Stimulated activated CD4-positive, alpha-beta T cell treated with anti-CD3 and anti-CD28 coated beads, Interleukin-1b, Interleukin-23, amount 100 ng/mL, for 1 hour (primary cell): ENCODE measurements around the gene LARP4B.
"Not testable (repeated sequence)": the region's sequence is repeated elsewhere in the genome, so short reads cannot be mapped to it uniquely, and the experiment has no call there.

Source experiments
- DNase-seq, 2 donors: peaks; one replicate each; pipeline ENCODE4 v3.0.0-alpha.2; 2020; ENCODE audit warnings: low read depth in 2 of 2

Gene LARP4B

GRCh38 chr10:958106-958505 is 26.6 kb upstream of the LARP4B start:
- DNase-seq: no peak

- no peak for DNase-seq
Observed at GRCh38 chr10:955820-956217, 24.3 kb upstream of the LARP4B start.

GRCh38 chr10:955127-955819 is 23.8 kb upstream of the LARP4B start:
- no peak for DNase-seq

- no peak for DNase-seq
Observed at GRCh38 chr10:954396-954795, 22.9 kb upstream of the LARP4B start.

GRCh38 chr10:953836-954235 is 22.3 kb upstream of the LARP4B start:
- DNase-seq: no peak

- DNase-seq: no peak
Observed at GRCh38 chr10:949446-949845, 17.9 kb upstream of the LARP4B start.

- DNase-seq: no peak
Observed at GRCh38 chr10:948347-948746, 16.8 kb upstream of the LARP4B start.

GRCh38 chr10:947881-948280 is 16.4 kb upstream of the LARP4B start:
- DNase-seq: no peak

GRCh38 chr10:947051-947450 is 15.5 kb upstream of the LARP4B start:
- DNase-seq: no peak

GRCh38 chr10:945778-946177 is 14.3 kb upstream of the LARP4B start:
- DNase-seq: no peak

- DNase-seq: no peak
Observed at GRCh38 chr10:944034-944831, 12.7 kb upstream of the LARP4B start.

- DNase-seq: no peak
Observed at GRCh38 chr10:943334-944033, 12.0 kb upstream of the LARP4B start.

GRCh38 chr10:938941-939678 is 7.6 kb upstream of the LARP4B start:
- DNase-seq: no peak

- DNase-seq: no peak
Observed at GRCh38 chr10:934746-935406, 3.4 kb upstream of the LARP4B start.

GRCh38 chr10:934165-934564 is 2.7 kb upstream of the LARP4B start:
- not testable (repeated sequence) for DNase-seq

GRCh38 chr10:932589-932988 is 1.1 kb upstream of the LARP4B start:
- no peak for DNase-seq

GRCh38 chr10:930625-931325 is 730 bp downstream of the LARP4B start:
- no peak for DNase-seq

- no peak for DNase-seq
Observed at GRCh38 chr10:929960-930624, 1.4 kb downstream of the LARP4B start.

- no peak for DNase-seq
Observed at GRCh38 chr10:927131-927530, 4.4 kb downstream of the LARP4B start.

GRCh38 chr10:926075-926698 is 5.3 kb downstream of the LARP4B start:
- no peak for DNase-seq
